ENCODE data around the gene ZNF414.

DNA sequence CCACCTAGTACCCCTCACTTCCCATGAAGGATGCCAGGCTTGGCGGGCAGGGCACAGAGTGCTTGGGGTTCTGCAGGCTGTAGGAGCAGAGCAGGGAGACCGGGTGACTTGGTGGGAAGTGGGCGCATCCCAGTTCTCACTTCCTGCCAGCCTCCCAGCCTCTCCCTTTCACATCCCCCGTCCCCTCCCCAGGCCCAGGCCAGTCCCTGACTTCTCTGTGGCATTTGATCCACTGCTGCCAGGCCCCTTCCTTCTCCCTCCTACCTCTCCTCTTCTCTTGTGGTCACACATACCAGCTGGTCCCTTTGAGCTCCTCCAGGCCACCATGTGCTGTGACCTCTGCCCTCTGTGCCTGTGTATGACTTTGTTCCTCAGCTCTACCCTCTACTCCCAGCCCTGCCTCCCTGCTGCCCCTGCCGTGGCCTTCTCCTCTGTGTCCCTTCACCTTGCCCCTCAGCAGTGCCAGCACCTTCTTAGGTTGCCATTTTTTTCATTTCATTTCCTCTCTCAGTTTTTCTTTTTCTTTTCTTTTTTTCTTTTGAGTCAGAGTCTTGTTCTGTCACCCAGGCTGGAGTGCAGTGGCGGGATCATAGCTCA lies 43.8 kb upstream of the ZNF414 start:
- TF ChIP-seq, protein P1, sequence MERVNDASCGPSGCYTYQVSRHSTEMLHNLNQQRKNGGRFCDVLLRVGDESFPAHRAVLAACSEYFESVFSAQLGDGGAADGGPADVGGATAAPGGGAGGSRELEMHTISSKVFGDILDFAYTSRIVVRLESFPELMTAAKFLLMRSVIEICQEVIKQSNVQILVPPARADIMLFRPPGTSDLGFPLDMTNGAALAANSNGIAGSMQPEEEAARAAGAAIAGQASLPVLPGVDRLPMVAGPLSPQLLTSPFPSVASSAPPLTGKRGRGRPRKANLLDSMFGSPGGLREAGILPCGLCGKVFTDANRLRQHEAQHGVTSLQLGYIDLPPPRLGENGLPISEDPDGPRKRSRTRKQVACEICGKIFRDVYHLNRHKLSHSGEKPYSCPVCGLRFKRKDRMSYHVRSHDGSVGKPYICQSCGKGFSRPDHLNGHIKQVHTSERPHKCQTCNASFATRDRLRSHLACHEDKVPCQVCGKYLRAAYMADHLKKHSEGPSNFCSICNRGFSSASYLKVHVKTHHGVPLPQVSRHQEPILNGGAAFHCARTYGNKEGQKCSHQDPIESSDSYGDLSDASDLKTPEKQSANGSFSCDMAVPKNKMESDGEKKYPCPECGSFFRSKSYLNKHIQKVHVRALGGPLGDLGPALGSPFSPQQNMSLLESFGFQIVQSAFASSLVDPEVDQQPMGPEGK (CRISPR knock-in tag; IDR thresholded peaks at IDR 0.05; ENCODE audit: borderline replicate concordance): no peak
- no peak for TF ChIP-seq PPARA (CRISPR knock-in tag; IDR thresholded peaks at IDR 0.05; ENCODE audit: borderline replicate concordance)
- TF ChIP-seq, protein P2, sequence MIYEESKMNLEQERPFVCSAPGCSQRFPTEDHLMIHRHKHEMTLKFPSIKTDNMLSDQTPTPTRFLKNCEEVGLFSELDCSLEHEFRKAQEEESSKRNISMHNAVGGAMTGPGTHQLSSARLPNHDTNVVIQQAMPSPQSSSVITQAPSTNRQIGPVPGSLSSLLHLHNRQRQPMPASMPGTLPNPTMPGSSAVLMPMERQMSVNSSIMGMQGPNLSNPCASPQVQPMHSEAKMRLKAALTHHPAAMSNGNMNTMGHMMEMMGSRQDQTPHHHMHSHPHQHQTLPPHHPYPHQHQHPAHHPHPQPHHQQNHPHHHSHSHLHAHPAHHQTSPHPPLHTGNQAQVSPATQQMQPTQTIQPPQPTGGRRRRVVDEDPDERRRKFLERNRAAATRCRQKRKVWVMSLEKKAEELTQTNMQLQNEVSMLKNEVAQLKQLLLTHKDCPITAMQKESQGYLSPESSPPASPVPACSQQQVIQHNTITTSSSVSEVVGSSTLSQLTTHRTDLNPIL (CRISPR knock-in tag; IDR thresholded peaks at IDR 0.05; ENCODE audit: low read depth): no peak
- TF ChIP-seq ZNF8 (CRISPR knock-in tag; IDR thresholded peaks at IDR 0.05): no peak
- TF ChIP-seq ZC3H10 (CRISPR knock-in tag; IDR thresholded peaks at IDR 0.05): no peak
- no peak for TF ChIP-seq ESRRG (CRISPR knock-in tag; IDR thresholded peaks at IDR 0.05)

Measured in SK-N-SH treated with all-trans-retinoic acid at 6 μM for 48 hours (cell line).